Endothelial cell (in vitro differentiated cells): Measurements from ENCODE around the gene HELZ. TPM values are rescaled to one million over a fixed set of nuclear protein-coding genes. Genes with fewer than 3 reads are reported as not detected.
"Not testable (repeated sequence)": the region's sequence is repeated elsewhere in the genome, so short reads cannot be mapped to it uniquely, and the experiment has no call there.

Experiments
- DNase-seq: peaks from one replicate; pipeline ENCODE4 v3.0.0; 2021; ENCODE audit warnings: low spot score
- H3K27ac Mint-ChIP-seq: one replicate; pipeline ENCODE4 v1.8.0; 2021; ENCODE audit warnings: mixed read lengths, inconsistent platforms; ENCODE audit not compliant: unreplicated experiment
- H3K27me3 Mint-ChIP-seq: one replicate; pipeline ENCODE4 v1.8.0; 2021; ENCODE audit warnings: mild to moderate bottlenecking, moderate library complexity, mixed read lengths, inconsistent platforms; ENCODE audit not compliant: unreplicated experiment
- H3K36me3 Mint-ChIP-seq: one replicate; pipeline ENCODE4 v1.8.0; 2021; ENCODE audit warnings: mild to moderate bottlenecking, low read depth, mixed read lengths, inconsistent platforms; ENCODE audit not compliant: unreplicated experiment
- H3K4me1 Mint-ChIP-seq: one replicate; pipeline ENCODE4 v1.8.0; 2021; ENCODE audit warnings: mild to moderate bottlenecking, mixed read lengths, inconsistent platforms; ENCODE audit not compliant: unreplicated experiment
- H3K4me3 Mint-ChIP-seq: one replicate; pipeline ENCODE4 v1.8.0; 2021; ENCODE audit warnings: mild to moderate bottlenecking, mixed read lengths, inconsistent platforms; ENCODE audit not compliant: unreplicated experiment
- H3K9me3 Mint-ChIP-seq: one replicate; pipeline ENCODE4 v1.8.0; 2021; ENCODE audit warnings: mixed read lengths, inconsistent platforms; ENCODE audit not compliant: unreplicated experiment
- CTCF ChIP-seq: fragments of 200-600 bp; sonication (generic); IDR thresholded peaks from one replicate; pipeline ENCODE4 v1.5.0; 2021; ENCODE audit warnings: antibody characterized with exemption; ENCODE audit not compliant: unreplicated experiment
- total RNA-seq: library from RNA; stranded (reverse); fragmentation: NEBNext Ultra II Directional; extraction: Animal tissue kit (Norgen Biotek cat#: 25700); gene quantifications from one replicate; pipeline ENCODE4 v1.2.1, GENCODE V29; 2021; ENCODE audit not compliant: unreplicated experiment

Gene HELZ
- total RNA-seq, 1 donor from 2014 or later, result 57.0 TPM

- Mint-ChIP-seq H3K4me1 (peaks cover 7% of the 10 kb centered on the region), H3K27me3 (no peaks in the 10 kb centered on the region), H3K4me3 (no peak overlapping the region), H3K27ac (no peak overlapping the region), H3K9me3 (no peaks in the 10 kb centered on the region), H3K36me3 (peaks cover 8% of the 10 kb centered on the region)
- no peak for DNase-seq
- TF ChIP-seq CTCF, result no peak
Measured at GRCh38 chr17:67093348-67093747, 151.6 kb downstream of the HELZ start.

GRCh38 chr17:67092710-67093109 is 152.3 kb downstream of the HELZ start:
- DNase-seq, H3K9me3 Mint-ChIP-seq, H3K27ac Mint-ChIP-seq, H3K36me3 Mint-ChIP-seq, H3K4me1 Mint-ChIP-seq, H3K27me3 Mint-ChIP-seq, H3K4me3 Mint-ChIP-seq: not testable (repeated sequence)

- Mint-ChIP-seq H3K27ac (no peak overlapping the region), H3K36me3 (peaks cover 12% of the 10 kb centered on the region), H3K4me3 (no peak overlapping the region), H3K4me1 (peaks cover 7% of the 10 kb centered on the region), H3K27me3 (no peaks in the 10 kb centered on the region), H3K9me3 (no peaks in the 10 kb centered on the region)
- DNase-seq, result no peak
- no peak for TF ChIP-seq CTCF
Measured at GRCh38 chr17:67092291-67092690, 152.7 kb downstream of the HELZ start.

GRCh38 chr17:67090341-67090740 is 154.7 kb downstream of the HELZ start:
- Mint-ChIP-seq H3K27me3 (no peaks in the 10 kb centered on the region), H3K4me1 (peaks cover 7% of the 10 kb centered on the region), H3K27ac (no peak overlapping the region), H3K9me3 (no peaks in the 10 kb centered on the region), H3K4me3 (peak overlapping the region; percentile 14), H3K36me3 (peaks cover 12% of the 10 kb centered on the region)
- no peak for DNase-seq
- no peak for TF ChIP-seq CTCF

GRCh38 chr17:67088639-67089038 is 156.4 kb downstream of the HELZ start:
- no peak for TF ChIP-seq CTCF
- Mint-ChIP-seq H3K9me3 (no peaks in the 10 kb centered on the region), H3K27ac (no peak overlapping the region), H3K4me1 (peaks cover 7% of the 10 kb centered on the region), H3K36me3 (peaks cover 14% of the 10 kb centered on the region), H3K4me3 (no peak overlapping the region), H3K27me3 (no peaks in the 10 kb centered on the region)
- no peak for DNase-seq

GRCh38 chr17:67085406-67085805 is 159.6 kb downstream of the HELZ start:
- Mint-ChIP-seq H3K27ac (no peak overlapping the region), H3K9me3 (no peaks in the 10 kb centered on the region), H3K27me3 (no peaks in the 10 kb centered on the region), H3K4me3 (no peak overlapping the region), H3K36me3 (peaks cover 11% of the 10 kb centered on the region), H3K4me1 (no peaks in the 10 kb centered on the region)
- TF ChIP-seq CTCF, result no peak
- DNase-seq, result no peak
